ENCODE measurements around the gene CRIP2. TPM values are rescaled to one million over a fixed set of nuclear protein-coding genes. Genes with fewer than 3 reads are reported as not detected.
A peak's percentile ranks its signal among the peaks of the same experiment; 100 is the strongest.

The CRIP2 gene
- total and polyA plus RNA-seq, 2 of the 8 experiments (the other 6 are each of a cell fraction or from before 2014, with no cell fraction given): 4.2 to 13.5 TPM

- no peaks in the 10 kb centered on the region for H3K79me1 ChIP-seq (ENCODE audit: low read depth, low read length)
- H3K23me2 ChIP-seq (ENCODE audit: low read depth, low read length): peaks cover 14% of the 10 kb centered on the region; the same call in 1 of the 2 replicates
- no peak overlapping the region for H3K56ac ChIP-seq (replicated peaks; ENCODE audit: insufficient read length, low read depth, low read length)
- H2BK12ac ChIP-seq (ENCODE audit: low read depth, low read length): no peak overlapping the region
- no peak overlapping the region for H3K14ac ChIP-seq (ENCODE audit: insufficient read length)
- H2AFZ ChIP-seq (ENCODE audit: low read length): no peak overlapping the region
- H3K4me2 ChIP-seq (ENCODE audit: insufficient read depth in 1 of 2, low read depth in 2 of 2, low read length in 2 of 2): peak overlapping the region; percentile 33 to 89
- peak overlapping the region in 2 of 4 experiments; percentile 13 to 65; a peak in 4 of 8 replicates for H3K4me3 ChIP-seq (ENCODE audit: extremely low read depth in 1 of 4, insufficient read depth in 2 of 4, low read depth in 3 of 4, low read length in 4 of 4)
- 63% methylated on average over 4 of the region's 7 CpGs; no CpG with 5 or more reads in 1 of the 2 experiments for WGBS, 2 experiments (ENCODE audit: extremely low coverage in 1 of 2, insufficient coverage in 1 of 2, insufficient read length in 1 of 2, insufficient replicate concordance in 2 of 2, low coverage in 1 of 2, low lambda C conversion rate in 2 of 2, missing lambda C conversion rate in 1 of 2)
- no peak overlapping the region for H4K91ac ChIP-seq (replicated peaks; ENCODE audit: insufficient read length, low read length)
- H3K18ac ChIP-seq (ENCODE audit: extremely low read depth, low read length): no peak overlapping the region; the same call in 1 of the 2 replicates
- no peak overlapping the region for H2BK5ac ChIP-seq (ENCODE audit: low read depth, low read length)
- DNase-seq (ENCODE audit: low read depth in 1 of 2, low spot score in 2 of 2) (no peak), FAIRE-seq (no peak)
- H4K5ac ChIP-seq (ENCODE audit: insufficient read length, low read depth, low read length): no peak overlapping the region
- no peak overlapping the region for H3K4ac ChIP-seq (replicated peaks; ENCODE audit: insufficient read length, low read depth, low read length)
- H2BK20ac ChIP-seq (ENCODE audit: low read length): no peak overlapping the region
- ChIA-PET CTCF (ENCODE audit: partially characterized antibody) (interaction anchor here (1.2 to 5.1 kb wide), 7 partner anchors 10 to 102 kb away, joined by 5 to 70 read pairs (median 17); partner anchors contain the start of gene CRIP1), POLR2A (ENCODE audit: partially characterized antibody) (interaction anchor here (0.9 to 2.1 kb wide), 6 partner anchors 9 to 70 kb away, joined by 3 to 6 read pairs (median 4); no protein-coding TSS in a partner anchor)
- no peaks in the 10 kb centered on the region for H3K79me2 ChIP-seq (ENCODE audit: control insufficient read depth in 1 of 2, insufficient read depth in 2 of 2, low read length in 2 of 2)
- H3K23ac ChIP-seq (ENCODE audit: insufficient read length): no peak overlapping the region
- H4K20me1 ChIP-seq (replicated peaks in 1 of 2; ENCODE audit: control insufficient read depth in 1 of 2, insufficient read depth in 2 of 2, low read length in 2 of 2): peaks cover 6 to 30% of the 10 kb centered on the region in 2 experiments
- no peak overlapping the region for H2BK120ac ChIP-seq (replicated peaks; ENCODE audit: low read depth, low read length)
- H3K27me3 ChIP-seq (replicated peaks in 1 of 4; ENCODE audit: control insufficient read depth in 3 of 4, extremely low read depth in 1 of 4, insufficient read depth in 3 of 4, low read length in 3 of 4): peaks cover 27 to 41% (median 34%) of the 10 kb centered on the region in 4 experiments; a peak in 6 of 7 replicates
- no peak overlapping the region for H2AK5ac ChIP-seq (ENCODE audit: low read depth, low read length)
- H3K4me1 ChIP-seq (replicated peaks in 1 of 4; ENCODE audit: control insufficient read depth in 3 of 4, insufficient read depth in 4 of 4, low read length in 3 of 4): peaks cover 0 to 33% (median 19%) of the 10 kb centered on the region in 4 experiments; a peak in 6 of 7 replicates
- no peak overlapping the region for H4K8ac ChIP-seq (ENCODE audit: extremely low read depth, insufficient read depth, low read length)
- no peaks in the 10 kb centered on the region for H3K9me3 ChIP-seq (ENCODE audit: insufficient read depth in 2 of 2, low read depth in 1 of 2, low read length in 1 of 2)
- 0 out of 2 replicates have a peak overlapping the region, but pooled peaks have one; percentile 61 for H2BK15ac ChIP-seq (ENCODE audit: low read length)
- H3K27ac ChIP-seq (ENCODE audit: low read depth, low read length): no peak overlapping the region
- no peak overlapping the region for H3K9ac ChIP-seq (replicated peaks in 1 of 4; ENCODE audit: extremely low read depth in 1 of 4, low read depth in 3 of 4, low read length in 3 of 4)
- peaks cover 0 to 15% (median 3%) of the 10 kb centered on the region in 4 experiments; a peak in 3 of 8 replicates for H3K36me3 ChIP-seq (ENCODE audit: control insufficient read depth in 2 of 4, insufficient read depth in 4 of 4, low read length in 3 of 4)
- TF ChIP-seq, protein P1, sequence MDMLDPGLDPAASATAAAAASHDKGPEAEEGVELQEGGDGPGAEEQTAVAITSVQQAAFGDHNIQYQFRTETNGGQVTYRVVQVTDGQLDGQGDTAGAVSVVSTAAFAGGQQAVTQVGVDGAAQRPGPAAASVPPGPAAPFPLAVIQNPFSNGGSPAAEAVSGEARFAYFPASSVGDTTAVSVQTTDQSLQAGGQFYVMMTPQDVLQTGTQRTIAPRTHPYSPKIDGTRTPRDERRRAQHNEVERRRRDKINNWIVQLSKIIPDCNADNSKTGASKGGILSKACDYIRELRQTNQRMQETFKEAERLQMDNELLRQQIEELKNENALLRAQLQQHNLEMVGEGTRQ (IDR thresholded peaks at IDR 0.05; ENCODE audit: low read length): no peak
- TF ChIP-seq RXRA (IDR thresholded peaks at IDR 0.05; ENCODE audit: insufficient read depth, low read depth, low read length) (no peak), ATF2 (IDR thresholded peaks at IDR 0.05; ENCODE audit: low read length) (no peak), EZH2 (IDR thresholded peaks at IDR 0.05; ENCODE audit: low read depth, low read length, severe bottlenecking) (no peak), EGR1 (IDR thresholded peaks at IDR 0.05; ENCODE audit: borderline replicate concordance, low read depth, low read length) (no peak), RFX5 (IDR thresholded peaks at IDR 0.05; ENCODE audit: borderline replicate concordance, low read depth, low read length) (no peak), TEAD4 (IDR thresholded peaks at IDR 0.05; ENCODE audit: low read depth, low read length) (no peak)
Measured at GRCh38 chr14:105473033-105473676, 1.5 kb upstream of the CRIP2 start.
